ENCODE results near the gene TMEM79.

DNA sequence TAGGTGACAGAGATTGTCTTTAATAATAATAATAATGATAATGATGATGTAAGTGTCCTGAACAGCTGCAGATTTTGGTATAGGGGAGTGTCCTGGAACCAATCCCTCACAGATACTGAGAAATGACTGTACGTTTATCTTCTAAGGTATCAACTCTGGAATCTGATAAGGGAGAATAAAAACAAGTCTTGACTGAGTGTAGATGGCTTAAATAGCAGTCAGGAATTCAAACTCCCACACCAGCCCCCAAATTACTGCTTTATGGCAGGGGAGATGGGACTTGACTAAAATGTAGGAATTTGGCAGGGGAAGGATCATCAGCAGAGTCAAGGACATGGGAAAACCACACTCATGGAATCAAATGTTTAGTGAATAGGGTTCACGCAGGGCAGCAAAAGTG lies 21.1 kb downstream of the TMEM79 start:
- TF ChIP-seq, protein P1, sequence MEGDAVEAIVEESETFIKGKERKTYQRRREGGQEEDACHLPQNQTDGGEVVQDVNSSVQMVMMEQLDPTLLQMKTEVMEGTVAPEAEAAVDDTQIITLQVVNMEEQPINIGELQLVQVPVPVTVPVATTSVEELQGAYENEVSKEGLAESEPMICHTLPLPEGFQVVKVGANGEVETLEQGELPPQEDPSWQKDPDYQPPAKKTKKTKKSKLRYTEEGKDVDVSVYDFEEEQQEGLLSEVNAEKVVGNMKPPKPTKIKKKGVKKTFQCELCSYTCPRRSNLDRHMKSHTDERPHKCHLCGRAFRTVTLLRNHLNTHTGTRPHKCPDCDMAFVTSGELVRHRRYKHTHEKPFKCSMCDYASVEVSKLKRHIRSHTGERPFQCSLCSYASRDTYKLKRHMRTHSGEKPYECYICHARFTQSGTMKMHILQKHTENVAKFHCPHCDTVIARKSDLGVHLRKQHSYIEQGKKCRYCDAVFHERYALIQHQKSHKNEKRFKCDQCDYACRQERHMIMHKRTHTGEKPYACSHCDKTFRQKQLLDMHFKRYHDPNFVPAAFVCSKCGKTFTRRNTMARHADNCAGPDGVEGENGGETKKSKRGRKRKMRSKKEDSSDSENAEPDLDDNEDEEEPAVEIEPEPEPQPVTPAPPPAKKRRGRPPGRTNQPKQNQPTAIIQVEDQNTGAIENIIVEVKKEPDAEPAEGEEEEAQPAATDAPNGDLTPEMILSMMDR (IDR thresholded peaks at IDR 0.05 in 8 of 11, conservative IDR thresholded peaks at IDR 0.05 in 3 of 11) = no peak
- no peak for TF ChIP-seq POLR2A (IDR thresholded peaks at IDR 0.05)
